ENCODE results near the gene HIBADH.

HIBADH gene

GRCh38 chr7:27608776-27609495 lies 53.7 kb downstream of the HIBADH start:
- peaks cover 48% of the 10 kb centered on the region for H3K4me1 Mint-ChIP-seq
- no peaks in the 10 kb centered on the region for H3K9me3 Mint-ChIP-seq
- no peak for TF ChIP-seq CTCF (IDR thresholded peaks at IDR 0.05)
- H3K27me3 Mint-ChIP-seq (ENCODE audit: low read depth, poor library complexity): no peaks in the 10 kb centered on the region
- no peak overlapping the region for H3K4me3 Mint-ChIP-seq
- peaks cover 2% of the 10 kb centered on the region for H3K36me3 Mint-ChIP-seq (ENCODE audit: low read depth)
- no peak overlapping the region for H3K27ac Mint-ChIP-seq
- DNase-seq: no peak

- no peak overlapping the region for H3K4me3 Mint-ChIP-seq
- no peaks in the 10 kb centered on the region for H3K27me3 Mint-ChIP-seq (ENCODE audit: low read depth, poor library complexity)
- peaks cover 63% of the 10 kb centered on the region for H3K4me1 Mint-ChIP-seq
- H3K36me3 Mint-ChIP-seq (ENCODE audit: low read depth): no peaks in the 10 kb centered on the region
- TF ChIP-seq CTCF (IDR thresholded peaks at IDR 0.05): no peak
- no peak for DNase-seq
- no peak overlapping the region for H3K27ac Mint-ChIP-seq
- H3K9me3 Mint-ChIP-seq: no peaks in the 10 kb centered on the region
Observed at GRCh38 chr7:27607210-27607606, 55.5 kb downstream of the HIBADH start.

- no peak for DNase-seq
Observed at GRCh38 chr7:27606270-27607209, 56.1 kb downstream of the HIBADH start.

GRCh38 chr7:27605689-27606269 lies 56.9 kb downstream of the HIBADH start:
- Mint-ChIP-seq H3K36me3 (ENCODE audit: low read depth) (no peaks in the 10 kb centered on the region), H3K9me3 (no peaks in the 10 kb centered on the region), H3K27me3 (ENCODE audit: low read depth, poor library complexity) (peaks cover 3% of the 10 kb centered on the region), H3K4me3 (no peak overlapping the region), H3K4me1 (peaks cover 63% of the 10 kb centered on the region), H3K27ac (no peak overlapping the region)
- DNase-seq: no peak
- peak; percentile 51 for TF ChIP-seq CTCF (IDR thresholded peaks at IDR 0.05)

More at GRCh38 chr7:27606270-27607209, 56.1 kb downstream of the HIBADH start:
- peak overlapping the region; percentile 5 for H3K4me3 Mint-ChIP-seq
- TF ChIP-seq CTCF (IDR thresholded peaks at IDR 0.05): no peak
- no peak overlapping the region for H3K27ac Mint-ChIP-seq
- no peaks in the 10 kb centered on the region for H3K9me3 Mint-ChIP-seq
- peaks cover 63% of the 10 kb centered on the region for H3K4me1 Mint-ChIP-seq
- peaks cover 3% of the 10 kb centered on the region for H3K27me3 Mint-ChIP-seq (ENCODE audit: low read depth, poor library complexity)
- H3K36me3 Mint-ChIP-seq (ENCODE audit: low read depth): no peaks in the 10 kb centered on the region

GRCh38 chr7:27605283-27605682 lies 57.4 kb downstream of the HIBADH start:
- Mint-ChIP-seq H3K4me1 (peaks cover 63% of the 10 kb centered on the region), H3K27ac (no peak overlapping the region), H3K36me3 (ENCODE audit: low read depth) (peaks cover 2% of the 10 kb centered on the region), H3K27me3 (ENCODE audit: low read depth, poor library complexity) (peaks cover 3% of the 10 kb centered on the region), H3K9me3 (no peaks in the 10 kb centered on the region), H3K4me3 (no peak overlapping the region)
- no peak for TF ChIP-seq CTCF (IDR thresholded peaks at IDR 0.05)
- DNase-seq: no peak

Measured in nephron progenitor cell (in vitro differentiated cells).